GM12873 (cell line): ENCODE results near the gene CD6.

Experiments
- CTCF ChIP-seq: IDR thresholded peaks from 2 replicates; pipeline ENCODE4 v1.5.1; 2012; ENCODE audit warnings: low read depth, mild to moderate bottlenecking, moderate library complexity, low read length, control low read depth; ENCODE audit not compliant: insufficient read depth; ENCODE audit errors: missing control alignments

The CD6 gene

GRCh38 chr11:61026121-61027031 lies 54.9 kb downstream of the CD6 start:
- no peak for TF ChIP-seq CTCF

- no peak for TF ChIP-seq CTCF
Measured at GRCh38 chr11:61027141-61027840, 55.8 kb downstream of the CD6 start.

- TF ChIP-seq CTCF = no peak
Measured at GRCh38 chr11:61028135-61028729, 56.8 kb downstream of the CD6 start.

- TF ChIP-seq CTCF = no peak
Measured at GRCh38 chr11:61032824-61033223, 61.3 kb downstream of the CD6 start.

- no peak for TF ChIP-seq CTCF
Measured at GRCh38 chr11:61033417-61033816, 61.9 kb downstream of the CD6 start.

- no peak for TF ChIP-seq CTCF
Measured at GRCh38 chr11:61034111-61034510, 62.6 kb downstream of the CD6 start.
